GM12892 (cell line): ENCODE measurements around the gene CASKIN2.

ENCODE experiments used
- DNase-seq: peaks from one replicate; pipeline ENCODE4 v3.0.0; 2011; ENCODE audit not compliant: insufficient read length
- FAIRE-seq: peaks from 2 replicates; lab custom pipeline; 2011; peaks lifted over from hg19 to GRCh38; lab: Jason Lieb, UNC
- POLR2A ChIP-seq: IDR thresholded peaks from 2 replicates; pipeline ENCODE4 v1.6.1; 2011; ENCODE audit warnings: low read depth, low read length, control low read depth
- POLR2AphosphoS5 ChIP-seq: IDR thresholded peaks from 2 replicates; pipeline ENCODE4 v1.6.1; 2011; ENCODE audit warnings: low read depth, low read length, control low read depth
- TAF1 ChIP-seq: IDR thresholded peaks from 2 replicates; pipeline ENCODE4 v1.6.1; 2011; ENCODE audit warnings: low read depth, mild to moderate bottlenecking, control low read depth, low read length, borderline replicate concordance

Gene CASKIN2

GRCh38 chr17:75490953-75491649 lies 24.2 kb downstream of the CASKIN2 start:
- TF ChIP-seq TAF1 (no peak), POLR2AphosphoS5 (no peak), POLR2A (no peak)

DNA sequence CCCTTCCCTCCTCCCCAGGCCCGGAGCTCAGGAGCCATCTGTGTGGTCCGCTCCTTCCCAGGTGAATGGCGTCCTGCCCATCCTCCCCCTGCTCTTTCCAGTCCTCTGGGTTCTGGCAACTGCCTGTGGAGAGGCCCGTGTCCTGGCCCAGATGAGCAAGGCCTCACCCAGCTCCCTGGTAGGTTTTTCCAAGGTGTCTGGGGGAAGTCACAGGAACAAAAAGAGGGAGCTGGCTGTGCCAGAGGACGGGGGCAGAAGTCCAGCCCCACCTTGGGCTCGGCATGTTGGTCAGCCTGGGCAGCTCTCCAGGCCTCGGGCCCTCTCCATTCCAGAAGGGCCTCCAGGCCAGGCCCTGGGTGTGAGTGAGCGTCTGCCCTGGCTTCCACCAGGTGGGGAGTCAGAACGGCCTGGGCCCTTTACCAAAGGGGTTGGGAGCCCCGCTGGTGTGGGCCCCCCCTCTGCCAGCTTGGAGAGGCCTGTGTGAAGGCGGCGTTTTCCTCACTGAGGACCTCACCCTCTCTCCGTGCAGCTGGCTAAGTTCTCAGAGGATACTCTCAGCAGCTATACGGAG lies 25.1 kb downstream of the CASKIN2 start:
- no peak for FAIRE-seq
- no peak for TF ChIP-seq POLR2A
- TF ChIP-seq POLR2AphosphoS5 = no peak
- no peak for TF ChIP-seq TAF1
- no peak for DNase-seq

More at GRCh38 chr17:75490953-75491649, 24.2 kb downstream of the CASKIN2 start:
- FAIRE-seq (no peak), DNase-seq (no peak)

DNA sequence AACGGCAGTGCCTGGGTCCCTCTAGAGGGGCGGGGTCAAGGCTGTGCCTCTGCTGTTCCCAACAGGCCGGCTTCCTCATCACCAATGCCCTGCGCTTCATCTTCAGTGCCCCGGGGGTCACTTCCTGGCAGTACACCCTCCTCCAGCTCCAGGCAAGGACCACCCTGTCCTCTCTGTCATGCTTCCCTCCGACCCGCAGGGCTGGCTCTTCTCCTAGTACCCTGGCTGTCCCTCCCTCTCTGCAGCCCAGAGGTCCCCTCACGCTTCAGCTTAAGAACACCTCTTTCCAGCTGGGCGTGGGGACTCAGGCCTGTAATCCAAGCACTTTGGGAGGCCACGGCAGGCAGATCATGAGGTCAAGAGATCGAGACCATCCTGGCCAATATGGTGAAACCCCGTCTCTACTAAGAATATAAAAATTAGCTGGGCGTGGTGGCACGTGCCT lies 25.8 kb downstream of the CASKIN2 start:
- no peak for TF ChIP-seq POLR2AphosphoS5
- no peak for TF ChIP-seq TAF1
- TF ChIP-seq POLR2A = no peak
- no peak for FAIRE-seq

GRCh38 chr17:75488693-75489510 lies 26.4 kb downstream of the CASKIN2 start:
- TF ChIP-seq POLR2A (no peak), TAF1 (no peak), POLR2AphosphoS5 (no peak)
- DNase-seq (no peak), FAIRE-seq (no peak)

More for the DNA sequence above, 25.8 kb downstream of the CASKIN2 start:
- no peak for DNase-seq

DNA sequence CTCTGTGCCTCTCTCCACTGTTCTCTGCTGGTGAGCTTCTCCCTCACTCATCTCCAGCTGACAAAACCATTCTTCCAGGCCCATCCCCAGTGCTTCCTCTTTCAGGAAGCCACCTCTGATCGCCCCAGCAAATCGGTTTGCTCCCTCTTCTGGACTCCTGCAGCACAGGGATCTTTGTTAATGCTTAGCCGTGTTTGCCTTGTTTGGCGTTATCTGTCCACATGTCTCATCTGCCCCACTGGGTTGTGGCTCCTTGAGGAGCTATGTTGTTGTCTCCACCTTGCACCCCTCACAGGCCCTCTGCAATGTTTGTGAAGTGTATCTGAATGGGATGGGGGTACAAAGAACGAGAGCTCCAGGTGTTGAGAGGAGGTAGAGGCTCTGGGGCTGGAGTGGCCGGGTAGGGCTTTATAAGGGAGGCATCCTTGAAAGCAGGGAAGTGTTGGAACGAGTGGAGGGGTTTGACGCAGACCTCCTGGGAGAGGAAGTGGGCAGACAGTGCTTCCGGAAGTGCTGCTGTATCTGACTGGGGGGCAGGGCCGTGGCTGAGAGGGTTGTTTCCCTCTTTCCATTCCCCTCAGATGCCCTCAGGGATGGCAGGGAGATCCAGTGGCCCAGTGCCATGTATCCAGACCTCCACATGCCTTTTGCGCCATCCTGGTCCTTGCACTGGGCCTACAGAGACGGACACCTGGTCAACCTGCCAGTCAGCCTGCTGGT lies 27.8 kb downstream of the CASKIN2 start:
- FAIRE-seq = no peak
- TF ChIP-seq TAF1 = no peak
- TF ChIP-seq POLR2A = no peak
- TF ChIP-seq POLR2AphosphoS5 = no peak
- peak; percentile 78 for DNase-seq

GRCh38 chr17:75486951-75487350 lies 28.4 kb downstream of the CASKIN2 start:
- DNase-seq (no peak), FAIRE-seq (no peak)
- no peak for TF ChIP-seq POLR2A
- no peak for TF ChIP-seq POLR2AphosphoS5
- TF ChIP-seq TAF1 = no peak

DNA sequence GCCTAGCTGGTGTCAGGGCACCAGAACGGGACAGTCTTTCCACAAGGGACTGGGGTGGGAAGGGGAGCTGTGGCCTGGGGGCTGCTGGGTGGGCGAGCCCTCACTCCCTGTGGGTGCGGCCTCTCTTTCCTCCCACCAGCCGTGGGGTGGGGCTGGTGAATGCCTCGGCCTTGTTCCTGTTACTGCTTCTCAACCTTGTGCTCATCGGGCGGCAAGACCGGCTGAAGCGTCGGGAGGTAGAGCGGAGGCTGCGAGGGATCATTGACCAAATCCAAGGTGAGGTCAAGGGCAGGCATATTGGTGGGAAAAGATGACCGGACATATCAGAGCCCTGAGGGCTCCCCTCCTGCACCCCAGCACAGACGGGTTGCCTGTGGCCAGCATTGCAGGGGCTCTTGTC lies 29.2 kb downstream of the CASKIN2 start:
- TF ChIP-seq TAF1 (no peak), POLR2AphosphoS5 (no peak), POLR2A (no peak)
- no peak for DNase-seq
- no peak for FAIRE-seq

DNA sequence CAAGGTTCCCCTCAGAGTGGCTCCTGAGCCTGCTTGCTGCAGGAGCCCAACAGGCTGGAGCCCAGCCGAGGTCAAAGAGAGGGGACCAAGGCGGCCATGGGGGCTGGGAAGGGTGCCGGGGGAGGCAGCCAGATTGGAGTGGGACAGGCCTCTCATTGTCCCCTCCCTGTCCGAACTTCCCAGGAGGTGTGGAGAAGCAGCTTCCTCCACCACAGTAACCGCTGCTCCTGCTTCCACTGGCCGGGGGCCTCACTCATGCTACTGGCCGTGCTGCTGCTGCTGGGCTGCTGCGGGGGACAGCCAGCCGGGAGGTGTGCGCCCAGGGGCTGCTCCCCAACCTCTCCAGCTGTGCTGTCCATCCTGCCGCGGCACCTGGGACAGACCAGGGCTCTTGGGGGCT lies 29.6 kb downstream of the CASKIN2 start:
- FAIRE-seq = no peak
- DNase-seq = no peak
- TF ChIP-seq TAF1 = no peak
- no peak for TF ChIP-seq POLR2AphosphoS5
- TF ChIP-seq POLR2A = no peak

- no peak for FAIRE-seq
- no peak for DNase-seq
- TF ChIP-seq TAF1 (no peak), POLR2AphosphoS5 (no peak), POLR2A (no peak)
These were observed 33.0 kb downstream of the CASKIN2 start for GRCh38 chr17:75482098-75482942.
